MM.1S (cell line): ENCODE measurements around the gene AXL.

ENCODE experiments used
- CTCF ChIP-seq: fragments of 300-600 bp; sonication (generic); IDR thresholded peaks from 2 replicates; pipeline ENCODE4 v1.5.1; 2016; ENCODE audit warnings: antibody characterized with exemption, low read length, mixed read lengths
- EZH2 ChIP-seq: fragments of 300-600 bp; sonication (generic); optimal IDR thresholded peaks from 2 replicates; pipeline ENCODE3; 2017; ENCODE audit warnings: low read depth, mild to moderate bottlenecking, antibody characterized with exemption, low read length, mixed read lengths
- EZH2phosphoT487 ChIP-seq: fragments of 300-600 bp; sonication (generic); IDR thresholded peaks from 2 replicates; pipeline ENCODE4 v1.6.1; 2018; ENCODE audit warnings: antibody characterized with exemption, low read length

GRCh38 chr19:41297628-41298347 lies 78.8 kb downstream of the AXL start:
- TF ChIP-seq EZH2 = no peak
- TF ChIP-seq CTCF = peak; percentile 42
- TF ChIP-seq EZH2phosphoT487 = no peak
